Activated naive CD4-positive, alpha-beta T cell (primary cell): Measurements from ENCODE around the gene TAS2R31.
"Not testable (repeated sequence)": the region's sequence is repeated elsewhere in the genome, so short reads cannot be mapped to it uniquely, and the experiment has no call there.

Source experiments
- DNase-seq, 4 experiments: peaks; one replicate each; lab custom pipeline; 2025; lab: John Stamatoyannopoulos, UW

TAS2R31 gene

DNA sequence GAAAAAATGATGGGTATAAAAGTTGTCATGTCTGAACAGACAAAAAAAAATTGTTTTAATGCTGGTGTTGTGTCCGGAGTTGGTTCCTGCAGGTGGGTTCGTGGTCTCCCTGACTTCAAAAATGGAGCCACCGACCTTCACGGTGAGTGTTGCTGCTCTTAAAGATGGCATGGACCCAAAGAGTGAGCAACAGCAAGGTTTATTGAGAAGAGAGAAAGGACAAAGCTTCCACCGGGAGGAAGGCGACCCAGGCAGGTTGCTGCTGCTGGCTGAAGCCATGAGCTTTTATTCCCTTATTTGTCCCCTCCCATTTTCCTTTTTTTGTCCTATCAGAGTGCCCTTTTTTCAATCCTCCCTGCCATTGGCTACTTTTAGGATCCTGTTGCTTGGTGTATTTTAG, at the start of gene TAS2R31:
Gene TAS2R31, minus strand, starts transcription at position 101 of the 400 bp plus-strand sequence. Its CDS starts 72 bp downstream, at position 29.
- DNase-seq: no peak

DNA sequence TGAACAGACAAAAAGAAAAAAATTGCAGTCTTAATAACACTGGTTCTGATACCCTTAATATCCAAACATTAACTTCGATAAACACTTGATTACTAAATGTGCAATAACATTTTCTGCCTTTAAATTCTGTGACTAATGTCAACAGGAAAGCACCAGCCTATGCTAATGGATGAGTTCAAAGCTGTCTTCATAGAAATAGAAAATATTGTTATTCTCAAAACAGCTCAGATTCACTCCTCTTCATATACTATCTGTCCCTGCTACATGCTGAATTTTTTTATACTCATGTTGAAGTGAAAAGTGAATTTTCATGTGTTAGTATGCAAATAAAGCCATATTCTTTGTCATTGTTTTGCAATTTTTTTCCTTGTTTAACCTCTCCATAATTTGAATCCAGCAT, 47.0 kb upstream of the TAS2R31 start:
- DNase-seq: no peak

GRCh38 chr12:11075642-11076041, 44.4 kb upstream of the TAS2R31 start:
- DNase-seq: no peak

GRCh38 chr12:11071414-11071813, 40.2 kb upstream of the TAS2R31 start:
- DNase-seq: no peak

GRCh38 chr12:11070999-11071398, 39.8 kb upstream of the TAS2R31 start:
- no peak for DNase-seq

- no peak for DNase-seq
These were observed 38.7 kb upstream of the TAS2R31 start for GRCh38 chr12:11069854-11070365.

- DNase-seq: no peak
These were observed 36.3 kb upstream of the TAS2R31 start for GRCh38 chr12:11067514-11067913.

DNA sequence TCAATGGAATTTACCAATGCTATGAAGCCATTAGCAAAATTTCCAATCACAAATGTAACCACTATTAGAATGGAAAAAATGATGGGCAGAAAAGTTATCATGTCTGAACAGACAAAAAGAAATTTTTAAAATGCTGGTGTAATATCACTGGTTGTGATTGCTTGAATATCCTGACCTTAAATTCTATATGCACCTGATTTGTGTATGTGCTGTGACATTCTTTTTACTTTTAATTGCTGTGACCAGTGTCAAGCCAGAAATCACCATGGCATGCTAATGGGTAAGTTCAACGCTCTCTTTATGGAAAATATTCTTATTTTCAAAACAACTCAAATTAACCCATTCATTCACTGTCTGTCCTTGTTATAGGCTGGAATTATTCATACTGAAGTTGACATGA, 31.0 kb upstream of the TAS2R31 start, which contains the start of gene TAS2R46:
Gene TAS2R46, minus strand, starts transcription at position 101 of the 400 bp plus-strand sequence. Its CDS starts 0 bp downstream, at position 101.
- DNase-seq: not testable (repeated sequence)

DNA sequence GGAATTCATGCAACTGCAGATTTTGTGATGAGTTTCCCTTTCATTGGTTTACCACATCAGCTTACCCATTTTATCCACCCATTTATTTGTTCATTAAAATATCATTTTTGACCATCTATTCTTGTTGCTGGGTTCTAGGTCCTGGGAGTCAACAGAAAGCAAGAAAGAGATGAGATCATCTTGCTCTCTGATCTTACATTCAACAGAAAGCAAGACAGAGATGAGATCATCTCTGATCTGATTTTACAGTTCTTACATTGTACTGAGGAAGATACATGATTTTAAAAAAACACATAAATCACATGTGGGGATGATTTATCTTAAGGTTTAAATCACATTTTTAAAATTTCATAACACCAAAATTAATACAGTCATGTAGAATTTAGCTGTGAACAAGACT, 28.6 kb upstream of the TAS2R31 start:
- DNase-seq: no peak

- DNase-seq: no peak
These were observed 27.8 kb upstream of the TAS2R31 start for GRCh38 chr12:11059041-11059440.

- DNase-seq: no peak
These were observed 24.1 kb upstream of the TAS2R31 start for GRCh38 chr12:11055306-11055705.

DNA sequence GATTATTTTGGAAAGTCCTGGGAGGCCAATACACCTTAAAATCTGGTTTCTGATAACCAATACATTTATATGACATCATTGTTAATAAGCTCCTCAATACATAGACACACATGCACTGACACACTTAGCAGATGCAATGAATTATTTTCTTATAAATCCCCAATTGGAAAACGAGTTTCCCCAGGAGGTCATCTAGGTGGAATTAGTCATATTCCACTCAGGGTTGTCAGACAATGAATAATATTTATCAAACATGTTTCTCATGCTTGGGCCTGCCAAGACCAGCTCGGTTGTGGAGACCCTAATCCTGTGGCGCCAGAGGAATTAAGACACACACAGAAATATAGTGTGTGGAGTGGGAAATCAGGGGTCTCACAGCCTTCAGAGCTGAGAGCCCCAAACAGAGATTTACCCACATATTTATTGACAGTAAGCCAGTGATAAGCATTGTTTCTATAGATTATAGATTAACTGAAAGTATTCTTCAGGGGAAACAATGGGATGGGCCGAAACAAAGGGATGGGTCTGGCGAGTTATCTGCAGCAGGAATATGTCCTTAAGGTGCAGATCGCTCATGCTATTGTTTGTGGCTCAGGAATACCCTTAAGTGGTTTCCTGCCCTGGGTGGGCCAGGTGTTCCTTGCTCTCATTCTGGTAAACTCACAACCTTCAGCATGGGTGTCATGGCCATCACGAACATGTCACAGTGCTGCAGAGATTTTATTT, 18.8 kb upstream of the TAS2R31 start:
- DNase-seq: not testable (repeated sequence)

DNA sequence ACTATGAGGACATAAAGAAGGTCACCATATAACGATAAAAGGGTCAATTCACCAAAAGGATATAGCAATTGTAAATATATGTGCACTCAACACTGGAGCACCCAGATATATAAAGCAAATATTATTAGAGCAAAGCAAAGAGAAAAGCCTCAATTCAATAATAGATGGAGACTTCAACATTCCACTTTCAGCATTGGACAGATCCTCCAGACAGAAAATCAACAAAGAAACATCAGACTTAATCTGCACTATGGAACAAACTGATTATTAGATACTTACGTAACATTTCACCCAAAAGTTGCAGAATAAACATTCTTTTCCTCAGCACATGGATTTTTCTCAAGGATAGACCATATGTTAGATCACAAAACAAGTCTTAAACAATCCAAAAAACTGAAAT, 10.2 kb upstream of the TAS2R31 start:
- not testable (repeated sequence) for DNase-seq

- no peak for DNase-seq
These were observed 9.0 kb upstream of the TAS2R31 start for GRCh38 chr12:11040162-11040561.

DNA sequence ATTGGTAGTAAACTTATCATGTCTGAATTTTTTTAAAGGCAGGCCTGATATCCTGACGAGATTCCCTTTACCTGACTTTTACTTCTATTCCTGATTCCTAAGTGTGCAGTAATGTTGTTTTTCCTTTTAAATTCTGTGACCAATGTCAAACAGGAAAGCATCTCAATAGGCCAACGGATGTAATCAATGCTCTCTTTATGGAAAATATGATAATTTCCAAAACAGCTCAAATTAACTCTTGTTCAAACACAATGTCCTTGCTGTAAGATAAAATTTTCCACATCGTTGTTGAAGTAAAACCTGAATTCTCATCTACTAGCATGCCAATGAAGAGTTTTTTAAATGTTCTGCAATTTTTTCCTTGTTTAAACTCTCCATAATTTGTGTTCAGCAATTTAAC, 8.0 kb upstream of the TAS2R31 start:
- DNase-seq: no peak

GRCh38 chr12:11033959-11034358, 2.8 kb upstream of the TAS2R31 start:
- DNase-seq: not testable (repeated sequence)

DNA sequence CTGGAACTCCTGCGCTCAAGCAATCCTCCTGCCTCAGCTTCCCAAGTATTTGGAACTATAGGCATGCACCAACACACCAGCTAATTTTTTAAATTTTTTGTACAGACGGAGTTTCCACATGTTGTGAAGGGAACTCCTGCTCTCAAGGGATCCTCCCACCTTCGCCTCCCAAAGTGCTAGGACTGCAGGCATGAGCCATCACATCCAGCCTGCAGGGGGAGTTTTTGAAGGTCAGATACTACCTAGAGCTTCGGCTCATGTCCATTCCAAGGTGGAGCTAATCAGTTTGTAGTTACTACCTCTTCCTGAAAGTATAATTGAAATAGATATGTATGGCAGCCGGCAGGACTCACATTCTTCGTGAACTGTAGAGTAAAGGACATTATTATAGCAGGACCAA, 5.1 kb downstream of the TAS2R31 start:
- no peak for DNase-seq

- no peak for DNase-seq
These were observed 7.8 kb downstream of the TAS2R31 start for GRCh38 chr12:11023387-11023786.

DNA sequence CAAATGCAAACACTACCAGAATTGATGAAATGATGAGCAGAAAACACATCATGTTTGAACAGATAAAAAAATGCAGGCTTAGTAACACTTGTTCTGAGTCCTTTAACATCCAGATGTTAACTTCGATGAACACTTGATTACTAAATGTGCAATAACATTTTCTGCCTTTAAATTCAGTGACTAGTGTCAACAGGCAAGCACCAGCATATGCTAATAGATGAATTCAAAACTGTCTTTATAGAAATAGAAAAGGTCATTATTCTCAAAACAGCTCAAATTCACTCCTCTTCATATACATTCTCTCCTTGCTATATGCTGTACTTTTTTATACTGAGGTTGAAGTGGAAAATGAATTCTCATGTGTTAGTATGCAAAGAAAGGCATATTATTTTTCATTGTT, 8.7 kb downstream of the TAS2R31 start, which contains the start of gene TAS2R19:
Gene TAS2R19, minus strand, starts transcription at position 101 of the 400 bp plus-strand sequence. Its CDS starts 49 bp downstream, at position 52.
- no peak for DNase-seq

DNA sequence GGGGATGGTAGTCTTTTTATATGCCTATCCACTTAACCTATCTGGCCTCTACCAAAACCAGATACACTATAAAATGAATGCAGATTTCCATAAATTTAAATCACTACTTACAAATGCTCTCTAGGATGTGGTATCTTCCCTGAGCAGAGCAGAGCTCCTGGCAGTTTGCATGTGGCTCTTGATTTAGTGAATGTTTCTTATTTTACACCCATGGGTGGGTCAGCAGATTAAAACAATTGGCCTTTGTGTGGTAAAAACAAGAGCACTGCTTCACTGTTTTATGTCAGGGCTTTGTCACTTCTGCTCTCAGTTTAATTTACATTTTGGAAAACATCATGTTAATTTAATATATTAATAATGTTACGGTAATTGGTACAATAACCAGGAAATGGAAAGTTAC, 14.3 kb downstream of the TAS2R31 start:
- no peak for DNase-seq

DNA sequence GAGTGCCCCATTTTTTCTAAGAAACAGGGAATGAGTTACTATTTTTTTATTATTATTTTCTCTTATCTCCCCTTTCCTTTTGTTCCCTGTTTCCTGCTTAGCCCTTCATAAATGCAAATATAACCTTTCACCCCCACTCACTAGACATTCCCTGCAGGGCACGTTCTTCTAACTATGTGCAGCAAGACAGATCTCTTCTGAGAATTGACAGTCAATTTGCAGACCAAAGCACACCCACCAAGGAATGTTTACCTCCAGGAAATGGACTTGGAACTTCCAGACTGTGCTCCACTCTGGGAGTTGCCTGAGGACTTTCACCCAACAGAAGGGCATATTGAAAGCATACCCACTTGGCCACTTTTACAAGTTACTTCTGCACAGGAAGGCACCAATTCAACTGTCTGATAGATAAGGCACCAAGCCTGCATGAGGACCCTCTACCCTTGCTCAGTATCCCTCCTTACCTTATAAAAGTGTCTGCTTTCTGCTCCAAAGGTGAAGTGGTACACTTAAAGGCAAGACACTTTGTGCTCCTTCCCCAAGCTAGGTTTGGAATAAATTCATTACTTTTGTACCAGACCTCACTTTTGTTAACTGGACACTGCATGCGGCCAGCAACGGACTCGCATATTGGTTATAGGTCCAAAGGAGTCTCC, 15.3 kb downstream of the TAS2R31 start:
- DNase-seq: no peak

- DNase-seq: no peak
These were observed 17.0 kb downstream of the TAS2R31 start for GRCh38 chr12:11014234-11014633.

DNA sequence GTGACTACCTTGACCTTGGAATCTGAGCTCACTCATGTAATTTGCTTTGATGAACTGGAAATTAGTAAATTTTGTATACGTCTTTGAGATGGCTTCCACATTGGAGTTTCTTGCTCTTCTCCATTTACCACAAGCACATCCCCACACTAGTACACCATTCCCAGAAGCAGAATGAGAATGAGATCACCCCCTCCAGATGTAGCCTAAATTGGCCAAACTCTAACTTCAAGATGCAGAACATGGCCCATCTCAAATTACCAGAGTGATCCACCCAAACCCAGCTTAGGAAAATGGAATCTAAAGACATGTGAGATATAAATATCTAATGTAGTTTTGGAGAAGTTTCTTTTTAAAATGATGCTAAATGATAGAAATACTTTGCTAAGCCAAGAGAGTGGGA, 23.6 kb downstream of the TAS2R31 start:
- no peak for DNase-seq
